Heart right ventricle (tissue), 16 donors: ENCODE data around the gene GABRB1. TPM values are rescaled to one million over a fixed set of nuclear protein-coding genes. Genes with fewer than 3 reads are reported as not detected.

ENCODE experiments used
- ATAC-seq, 8 donors: fragments of 200-7000 bp; cut with Tn5 transposase; one replicate each; pipeline ENCODE4 v1.9.1; 2020; ENCODE audit warnings: mild to moderate bottlenecking in 8 of 8, moderate library complexity in 8 of 8, moderate number of reproducible peaks in 1 of 8
- DNase-seq, 2 donors: peaks; one replicate each; pipeline ENCODE4 v3.0.0-alpha.2; 2020
- H3K27ac ChIP-seq, 10 donors: fragments of 200-600 bp; sonication (generic) in 2 of 10; one replicate each; pipeline versions ENCODE4 v1.5.0 to v1.8.0; 2020 to 2022; ENCODE audit warnings: mild to moderate bottlenecking in 3 of 10
- H3K27me3 ChIP-seq, 7 donors: fragments of 200-600 bp; one replicate each; pipeline ENCODE4 v1.8.0; 2021 to 2022; ENCODE audit warnings: mild to moderate bottlenecking in 2 of 7
- H3K36me3 ChIP-seq, 9 donors: fragments of 200-600 bp; sonication (generic) in 1 of 9; one replicate each; pipeline versions ENCODE4 v1.5.0 to v1.8.0; 2020 to 2022; ENCODE audit warnings: mild to moderate bottlenecking in 2 of 9
- H3K4me1 ChIP-seq, 9 donors: fragments of 200-600 bp; sonication (generic) in 1 of 9; one replicate each; pipeline versions ENCODE4 v1.5.0 to v1.8.0; 2020 to 2022; ENCODE audit warnings: mild to moderate bottlenecking in 4 of 9
- H3K4me3 ChIP-seq, 10 donors: fragments of 200-600 bp; sonication (generic) in 2 of 10; one replicate each; pipeline versions ENCODE4 v1.5.0 to v1.8.0; 2020 to 2022; ENCODE audit warnings: mild to moderate bottlenecking in 7 of 10, moderate library complexity in 2 of 10
- H3K9me3 ChIP-seq, 11 donors: fragments of 200-600 bp in 10 of 11; sonication (generic) in 2 of 11; one replicate each; pipeline versions ENCODE4 v1.5.0 to v1.8.0; 2013 to 2022; ENCODE audit warnings: mild to moderate bottlenecking in 2 of 11, control low read depth in 1 of 11, moderate library complexity in 1 of 11
- WGBS, 2 donors: extraction: QIAGEN DNeasy Blood & Tissue Kit; methylation state at CpG; one replicate each; pipeline ENCODE4 v1.1.7; 2013; ENCODE audit warnings: inconsistent platforms in 1 of 2; 5-methylcytosine and 5-hydroxymethylcytosine counted together
- intact Hi-C, 10 donors: fragments of 100-400 bp; cut with DNase I; formaldehyde crosslinking; loops; one replicate each; pipeline versions ENCODE4 v1.11.1 to v1.14.2; 2022
- polyA plus RNA-seq, 2 donors: library from polyadenylated mRNA; stranded (reverse); fragments of 200-250 nt; gene quantifications; one replicate each; pipeline ENCODE4 v1.2.3, GENCODE V29; 2013
- total RNA-seq, 10 donors: library from RNA; stranded (reverse); fragmentation: NEBNext Ultra II Directional in 3 of 10; extraction: Animal tissue kit (Norgen Biotek cat#: 25700) in 3 of 10; gene quantifications; one replicate each; pipeline versions ENCODE4 v1.2.1 to v1.2.4, GENCODE V29; 2021 to 2023
- TF ChIP-seq, protein P1 (sequence below), 9 donors: fragments of 200-600 bp; sonication (generic) in 2 of 9; IDR thresholded peaks; one replicate each; pipeline versions ENCODE4 v1.5.0 to v1.8.0; 2021 to 2022; ENCODE audit warnings: antibody characterized with exemption in 9 of 9, mild to moderate bottlenecking in 5 of 9, moderate library complexity in 1 of 9
- donor health status: Arrhythmogenic right ventricular cardiomyopathy.
- donor health status: ischemic (EF 13 %, LVEDD 7.1; RV severe dilation, severe dysfunction).
- donor health status: healthy with polysubstance abuse.
- donor health status: DM: no; HTN: yes; CAD: no.
- donor health status: DM: no; HTN: no; CAD: no.
- donor health status: ischemic (EF 25% LVEDD 6.9; RV normal size, moderate dysfunction).
- donor health status: ischemic (EF 25% LVEDD 5.7; RV mildly dilated, moderate dysfunction).
- donor health status: healthy.
- donor health status: DM: yes; HTN: yes; CAD: no.
- donor health status: Ischemic cardiomyopathy.
- donor health status: ischemic (EF 35%, LVEDD 5.7; RV mildly dilated, moderate dysfunction).
- donor health status: nonischemic (EF 11% LVEDD 7.7; RV severe dilation, severe dysfunction).
- donor health status: DM: yes; HTN: yes; CAD: no.
- donor health status: PGD.
- donor health status: ischemic (EF 29% LVEDD 5.4; RV normal size, mild dysfunction).
- donor health status: nonischemic (EF 23%, LVEDD 6.1; RV moderate dilation, normal function).

Gene GABRB1
- total and polyA plus RNA-seq, 12 donors: 0.51 to 9.9 (median 6.2) TPM

- no peak overlapping the region for H3K4me3 ChIP-seq
- H3K36me3 ChIP-seq: peaks cover 0 to 74% (median 22%) of the 10 kb centered on the region in 9 donors
- no peak for DNase-seq
- intact Hi-C loops: no loop called here
- no peaks in the 10 kb centered on the region for H3K9me3 ChIP-seq
- H3K27me3 ChIP-seq: no peaks in the 10 kb centered on the region
- WGBS, 2 donors: 37 to 50% methylated on average over 4 of the region's 4 CpGs
- H3K27ac ChIP-seq: peak overlapping the region in 2 of 10 donors; percentile 20 to 48
- ATAC-seq: peak in 6 of 8 donors; percentile 53 to 92 (median 64)
- peaks cover 0 to 13% (median 0%) of the 10 kb centered on the region in 9 donors for H3K4me1 ChIP-seq
- TF ChIP-seq, protein P1, sequence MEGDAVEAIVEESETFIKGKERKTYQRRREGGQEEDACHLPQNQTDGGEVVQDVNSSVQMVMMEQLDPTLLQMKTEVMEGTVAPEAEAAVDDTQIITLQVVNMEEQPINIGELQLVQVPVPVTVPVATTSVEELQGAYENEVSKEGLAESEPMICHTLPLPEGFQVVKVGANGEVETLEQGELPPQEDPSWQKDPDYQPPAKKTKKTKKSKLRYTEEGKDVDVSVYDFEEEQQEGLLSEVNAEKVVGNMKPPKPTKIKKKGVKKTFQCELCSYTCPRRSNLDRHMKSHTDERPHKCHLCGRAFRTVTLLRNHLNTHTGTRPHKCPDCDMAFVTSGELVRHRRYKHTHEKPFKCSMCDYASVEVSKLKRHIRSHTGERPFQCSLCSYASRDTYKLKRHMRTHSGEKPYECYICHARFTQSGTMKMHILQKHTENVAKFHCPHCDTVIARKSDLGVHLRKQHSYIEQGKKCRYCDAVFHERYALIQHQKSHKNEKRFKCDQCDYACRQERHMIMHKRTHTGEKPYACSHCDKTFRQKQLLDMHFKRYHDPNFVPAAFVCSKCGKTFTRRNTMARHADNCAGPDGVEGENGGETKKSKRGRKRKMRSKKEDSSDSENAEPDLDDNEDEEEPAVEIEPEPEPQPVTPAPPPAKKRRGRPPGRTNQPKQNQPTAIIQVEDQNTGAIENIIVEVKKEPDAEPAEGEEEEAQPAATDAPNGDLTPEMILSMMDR (IDR thresholded peaks at IDR 0.05): no peak
Observed at GRCh38 chr4:47451657-47452056, 420.3 kb downstream of the GABRB1 start.

- 9 to 11% methylated on average over 6 of the region's 6 CpGs for WGBS, 2 donors
- peaks cover 0 to 24% (median 4%) of the 10 kb centered on the region in 9 donors for H3K36me3 ChIP-seq
- peaks cover 0 to 29% (median 16%) of the 10 kb centered on the region in 9 donors for H3K4me1 ChIP-seq
- TF ChIP-seq, protein P1 (IDR thresholded peaks at IDR 0.05): no peak
- H3K27ac ChIP-seq: peak overlapping the region; percentile 32 to 95 (median 88)
- H3K27me3 ChIP-seq: no peaks in the 10 kb centered on the region
- peak overlapping the region; percentile 60 to 92 (median 86) for H3K4me3 ChIP-seq
- ATAC-seq (peak in 3 of 8 donors; percentile 1 to 12 (median 2)), DNase-seq (no peak)
- no peaks in the 10 kb centered on the region for H3K9me3 ChIP-seq
- intact Hi-C loops: loop anchor here in 6 of 10 donors (1.0 to 10.0 kb wide), 4 partner anchors 22 to 102 kb away; partner anchors contain the start of gene ATP10D (in 4 of the 6)
Observed at GRCh38 chr4:47462799-47463234, 431.4 kb downstream of the GABRB1 start.

DNA sequence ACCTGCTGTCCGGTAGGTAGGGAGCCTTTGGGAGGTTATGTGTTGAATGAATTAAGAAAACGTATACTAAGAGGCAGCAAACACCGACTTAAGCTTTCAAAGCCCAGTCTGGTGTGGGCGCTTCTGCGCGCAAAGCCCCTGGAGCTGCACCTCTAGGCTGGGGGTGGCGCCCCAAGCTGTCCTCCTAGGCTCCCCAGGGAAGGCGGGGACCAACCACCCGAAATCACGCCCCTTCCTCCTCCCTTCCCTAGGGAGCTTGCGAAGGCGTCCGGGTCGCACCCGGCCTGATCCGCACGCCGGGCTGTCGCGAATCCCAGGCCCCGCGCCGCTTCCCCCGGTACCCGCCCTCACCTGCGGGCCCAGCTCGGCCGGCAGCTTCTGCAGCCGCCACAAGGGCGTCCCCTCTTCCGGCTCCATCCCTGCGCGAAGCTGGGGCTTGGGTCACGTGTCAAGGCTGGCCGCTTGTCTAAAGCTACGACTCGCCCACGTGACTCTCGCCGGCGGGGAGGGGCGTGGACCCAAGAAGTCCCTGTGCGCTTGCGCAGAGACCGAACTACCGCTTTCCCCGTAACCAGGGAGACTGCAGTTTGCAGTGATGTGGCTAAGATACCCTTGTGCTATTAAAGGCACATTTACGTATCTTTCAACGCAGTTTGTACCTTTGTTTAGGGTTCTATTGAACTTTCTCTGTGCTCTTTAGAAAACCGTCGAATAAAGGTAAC is 432.0 kb downstream of the GABRB1 start, which contains the start of gene COMMD8:
TSS of gene COMMD8 (minus strand) at position 468 of the 722 bp plus-strand sequence. CDS start at position 417, 51 bp downstream.
- peak; percentile 96 to 97 for DNase-seq
- Histone ChIP-seq H3K36me3 (peaks cover 0 to 18% (median 4%) of the 10 kb centered on the region in 9 donors), H3K4me1 (peaks cover 0 to 29% (median 16%) of the 10 kb centered on the region in 9 donors), H3K9me3 (no peaks in the 10 kb centered on the region), H3K27me3 (no peaks in the 10 kb centered on the region), H3K27ac (peak within 1 kb of the TSS; percentile 32 to 95 (median 88)), H3K4me3 (peak within 1 kb of the TSS; percentile 60 to 92 (median 86))
- peak; percentile 99 to 100 (median 99) for ATAC-seq
- TF ChIP-seq, protein P1 (IDR thresholded peaks at IDR 0.05): peak in 7 of 9 donors; percentile 10 to 57 (median 43)
- WGBS, 2 donors: 1% methylated on average over 51 of the region's 51 CpGs
- intact Hi-C loops: loop anchor here in 6 of 10 donors (1.0 to 10.0 kb wide), 4 partner anchors 21 to 101 kb away; partner anchors contain the start of gene ATP10D (in 4 of the 6)

GRCh38 chr4:47465004-47465403 is 433.6 kb downstream of the GABRB1 start:
- no peak overlapping the region for H3K27ac ChIP-seq
- 84 to 86% methylated on average over 2 of the region's 2 CpGs for WGBS, 2 donors
- no peak overlapping the region for H3K4me3 ChIP-seq
- DNase-seq (no peak), ATAC-seq (no peak)
- intact Hi-C loops: loop anchor here in 3 of 10 donors (10.0 kb wide), 1 partner anchor 100 kb away; no protein-coding TSS in a partner anchor
- H3K27me3 ChIP-seq: no peaks in the 10 kb centered on the region
- peaks cover 0 to 2% (median 0%) of the 10 kb centered on the region in 9 donors for H3K36me3 ChIP-seq
- H3K9me3 ChIP-seq: no peaks in the 10 kb centered on the region
- H3K4me1 ChIP-seq: peaks cover 0 to 29% (median 16%) of the 10 kb centered on the region in 9 donors
- TF ChIP-seq, protein P1 (IDR thresholded peaks at IDR 0.05): no peak
